Panc1 (cell line): ENCODE data around the gene SLC27A5.

Experiments used
- CTCF ChIP-seq: fragments of 450-650 bp; IDR thresholded peaks from 2 replicates; pipeline ENCODE4 v1.5.1; 2017; ENCODE audit warnings: mild to moderate bottlenecking
- SIN3A ChIP-seq: IDR thresholded peaks from 2 replicates; pipeline ENCODE4 v1.6.1; 2012; ENCODE audit warnings: low read depth, mild to moderate bottlenecking, low read length, moderate library complexity, borderline replicate concordance; ENCODE audit not compliant: insufficient read depth

GRCh38 chr19:58518256-58519086 is 6.7 kb upstream of the SLC27A5 start:
- TF ChIP-seq CTCF (no peak), SIN3A (no peak)
